Vagina (tissue), 2 donors: Measurements from ENCODE around the gene THBD. TPM values are rescaled to one million over a fixed set of nuclear protein-coding genes. Genes with fewer than 3 reads are reported as not detected.
A peak's percentile ranks its signal among the peaks of the same experiment; 100 is the strongest.

Experiments used
- DNase-seq, 2 donors: peaks; one replicate each; pipeline ENCODE4 v3.0.0-alpha.2; 2017; ENCODE audit errors: extremely low spot score in 2 of 2
- H3K27ac ChIP-seq: fragments of 200-600 bp; sonication (generic); one replicate; pipeline ENCODE4 v1.5.1; 2019
- H3K27me3 ChIP-seq: fragments of 200-600 bp; sonication (generic); one replicate; pipeline ENCODE4 v1.5.1; 2019
- H3K36me3 ChIP-seq, 2 donors: fragments of 200-600 bp; sonication (generic); one replicate each; pipeline ENCODE4 v1.5.1; 2017 to 2019
- H3K4me1 ChIP-seq: fragments of 200-600 bp; sonication (generic); one replicate; pipeline ENCODE4 v1.5.1; 2019
- H3K4me3 ChIP-seq, 2 donors: fragments of 200-600 bp; sonication (generic); 1 replicate in 1 of 2; 2 replicates in 1 of 2; pipeline ENCODE4 v1.5.1; 2016 to 2019
- H3K9me3 ChIP-seq: fragments of 200-600 bp; sonication (generic); one replicate; pipeline ENCODE4 v1.5.1; 2019
- POLR2A ChIP-seq, 2 donors: fragments of 450-650 bp; IDR thresholded peaks; one replicate each; pipeline ENCODE4 v1.6.1; 2017; ENCODE audit warnings: antibody characterized with exemption in 2 of 2, mild to moderate bottlenecking in 2 of 2, moderate library complexity in 2 of 2
- POLR2AphosphoS5 ChIP-seq, 2 donors: sonication (generic); formaldehyde crosslinking; IDR thresholded peaks; one replicate each; pipeline ENCODE4 v1.9.0; 2017; ENCODE audit warnings: antibody characterized with exemption in 2 of 2, mild to moderate bottlenecking in 2 of 2, low read depth in 1 of 2; ENCODE audit not compliant: insufficient read depth in 1 of 2
- intact Hi-C: fragments of 100-400 bp; cut with DNase I; formaldehyde crosslinking; loops from one replicate; pipeline ENCODE4 v1.15.1; 2023
- total RNA-seq: library from RNA; depleted of rRNA; stranded (reverse); fragments of >200 nt; gene quantifications from one replicate; pipeline ENCODE4 v1.2.3, GENCODE V29; 2016
- TF ChIP-seq, protein P1 (sequence below), 3 experiments: fragments of 450-650 bp in 2 of 3; fragments of 200-600 bp in 1 of 3; sonication (generic) in 1 of 3; IDR thresholded peaks; one replicate each; pipeline ENCODE4 v1.5.1; 2017 to 2019; ENCODE audit warnings: antibody characterized with exemption in 3 of 3, mild to moderate bottlenecking in 2 of 3, moderate library complexity in 2 of 3

The THBD gene
- total RNA-seq, 1 donor from 2014 or later, result 76.9 TPM

DNA sequence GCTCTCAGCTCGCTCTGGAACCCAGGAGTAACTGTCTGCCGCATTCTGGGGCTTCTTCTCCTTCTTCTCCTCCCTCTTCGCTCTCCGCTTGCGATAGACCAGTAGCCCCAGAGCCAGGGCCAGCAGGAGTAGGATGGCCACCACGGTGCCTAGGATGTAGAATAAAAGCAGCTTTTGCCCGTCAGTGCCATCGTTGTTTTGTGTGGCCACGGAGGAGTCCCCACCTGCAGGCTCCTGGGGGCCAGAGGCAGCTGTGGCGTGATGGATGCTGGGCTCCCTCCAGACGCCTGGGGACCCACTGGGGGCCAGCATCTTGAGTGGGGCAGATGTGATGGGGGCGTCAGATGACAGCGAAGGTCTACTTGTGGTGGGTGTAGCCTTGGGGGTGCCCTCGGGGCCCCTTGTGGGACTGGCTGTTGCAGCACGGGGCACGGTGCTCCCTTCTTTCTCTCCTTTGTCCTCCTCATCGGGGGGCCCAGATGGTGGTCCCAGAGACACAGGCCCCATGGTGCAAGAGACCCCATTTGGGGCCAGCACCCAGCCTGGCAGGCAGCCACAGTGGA is 34.9 kb upstream of the THBD start:
- Histone ChIP-seq H3K9me3 (no peaks in the 10 kb centered on the region), H3K36me3 (no peaks in the 10 kb centered on the region), H3K27me3 (no peaks in the 10 kb centered on the region), H3K4me3 (peak overlapping the region; percentile 22 to 38), H3K4me1 (peaks cover 12% of the 10 kb centered on the region), H3K27ac (peak overlapping the region; percentile 70)
- intact Hi-C loops, result loop anchor here (10.0 kb wide), 1 partner anchor 60 kb away; no protein-coding TSS in a partner anchor
- TF ChIP-seq POLR2A (IDR thresholded peaks at IDR 0.05), result no peak
- DNase-seq, result no peak

DNA sequence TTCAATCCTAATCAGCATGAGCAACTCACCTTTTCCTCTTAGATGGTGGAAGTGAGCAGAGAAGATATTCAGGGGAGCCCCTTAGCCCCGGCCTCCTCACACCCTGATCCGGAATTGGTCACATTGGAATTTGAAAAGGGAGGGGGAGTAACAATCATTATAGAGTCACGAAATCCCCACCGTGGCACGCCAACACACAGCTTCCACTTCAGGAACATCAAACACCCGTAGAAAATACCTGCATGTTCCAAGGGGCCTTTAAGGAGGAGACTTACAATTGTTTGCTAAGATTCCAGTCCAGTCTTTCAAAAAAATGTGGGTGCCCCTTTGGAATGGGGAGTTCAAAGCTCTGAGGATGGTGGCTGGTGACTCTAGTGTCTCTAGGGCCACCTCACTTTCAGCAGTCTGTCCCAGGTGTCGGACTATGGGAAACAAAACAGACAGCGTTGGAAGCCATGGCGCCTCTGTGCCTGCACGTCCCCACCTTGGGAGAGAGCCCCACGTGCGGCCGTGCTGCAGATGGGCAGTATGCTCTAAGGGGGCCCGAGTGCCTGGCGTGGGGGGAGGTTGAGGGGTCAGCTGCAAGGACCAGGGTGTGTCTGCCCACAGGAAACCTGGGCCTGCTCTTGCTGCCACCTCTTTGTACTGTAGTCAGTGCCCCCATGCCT is 34.2 kb upstream of the THBD start:
- Histone ChIP-seq H3K27ac (peak overlapping the region; percentile 70), H3K4me1 (peaks cover 12% of the 10 kb centered on the region), H3K4me3 (peak overlapping the region; percentile 22 to 38), H3K9me3 (no peaks in the 10 kb centered on the region), H3K27me3 (no peaks in the 10 kb centered on the region), H3K36me3 (no peaks in the 10 kb centered on the region)
- no peak for DNase-seq
- TF ChIP-seq POLR2A (IDR thresholded peaks at IDR 0.05), result no peak
- TF ChIP-seq, protein P1, sequence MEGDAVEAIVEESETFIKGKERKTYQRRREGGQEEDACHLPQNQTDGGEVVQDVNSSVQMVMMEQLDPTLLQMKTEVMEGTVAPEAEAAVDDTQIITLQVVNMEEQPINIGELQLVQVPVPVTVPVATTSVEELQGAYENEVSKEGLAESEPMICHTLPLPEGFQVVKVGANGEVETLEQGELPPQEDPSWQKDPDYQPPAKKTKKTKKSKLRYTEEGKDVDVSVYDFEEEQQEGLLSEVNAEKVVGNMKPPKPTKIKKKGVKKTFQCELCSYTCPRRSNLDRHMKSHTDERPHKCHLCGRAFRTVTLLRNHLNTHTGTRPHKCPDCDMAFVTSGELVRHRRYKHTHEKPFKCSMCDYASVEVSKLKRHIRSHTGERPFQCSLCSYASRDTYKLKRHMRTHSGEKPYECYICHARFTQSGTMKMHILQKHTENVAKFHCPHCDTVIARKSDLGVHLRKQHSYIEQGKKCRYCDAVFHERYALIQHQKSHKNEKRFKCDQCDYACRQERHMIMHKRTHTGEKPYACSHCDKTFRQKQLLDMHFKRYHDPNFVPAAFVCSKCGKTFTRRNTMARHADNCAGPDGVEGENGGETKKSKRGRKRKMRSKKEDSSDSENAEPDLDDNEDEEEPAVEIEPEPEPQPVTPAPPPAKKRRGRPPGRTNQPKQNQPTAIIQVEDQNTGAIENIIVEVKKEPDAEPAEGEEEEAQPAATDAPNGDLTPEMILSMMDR (IDR thresholded peaks at IDR 0.05), result no peak
- no peak for TF ChIP-seq POLR2AphosphoS5 (IDR thresholded peaks at IDR 0.05; ENCODE audit: insufficient read depth in 1 of 2, low read depth in 1 of 2)
- intact Hi-C loops, result loop anchor here (10.0 kb wide), 1 partner anchor 61 kb away; no protein-coding TSS in a partner anchor

DNA sequence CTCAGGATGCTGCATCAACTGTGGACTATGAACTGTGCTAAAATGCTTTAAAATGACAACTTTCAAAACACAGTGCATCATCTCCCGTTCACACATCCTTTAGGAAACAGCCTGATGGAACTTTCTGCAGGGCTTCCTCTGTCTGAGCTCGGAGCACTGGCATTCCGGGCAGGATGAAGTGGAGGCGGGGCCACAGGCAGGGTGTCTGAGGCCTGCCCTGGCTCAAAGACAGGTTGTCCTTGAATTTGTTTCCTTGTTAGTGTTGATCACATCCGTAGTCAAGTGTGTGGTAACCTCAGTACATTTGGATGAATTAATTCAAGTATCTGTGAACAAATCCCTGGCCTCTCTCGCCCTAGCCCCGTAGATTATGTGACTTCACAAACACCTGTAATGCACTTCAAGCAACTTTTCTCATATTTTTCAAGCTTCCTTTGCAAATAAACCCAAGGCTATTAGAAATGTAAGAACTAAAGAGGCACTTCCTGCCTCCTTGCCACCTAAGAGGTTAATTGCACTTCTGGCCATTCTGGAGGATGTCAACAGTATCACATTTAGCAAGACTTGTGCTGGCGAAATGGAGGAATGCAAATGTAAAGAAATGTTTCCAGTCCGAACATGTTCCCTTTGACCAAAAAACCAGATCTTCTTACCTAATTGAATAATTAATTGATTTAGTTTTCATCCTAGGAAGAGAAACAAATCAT is 33.5 kb upstream of the THBD start:
- Histone ChIP-seq H3K4me1 (peaks cover 12% of the 10 kb centered on the region), H3K27me3 (no peaks in the 10 kb centered on the region), H3K27ac (peak overlapping the region; percentile 70), H3K4me3 (peak overlapping the region in 1 of 2 donors; percentile 38), H3K9me3 (no peaks in the 10 kb centered on the region), H3K36me3 (no peaks in the 10 kb centered on the region)
- TF ChIP-seq POLR2A (IDR thresholded peaks at IDR 0.05) (no peak), POLR2AphosphoS5 (IDR thresholded peaks at IDR 0.05; ENCODE audit: insufficient read depth in 1 of 2, low read depth in 1 of 2) (peak; percentile 48 to 78)
- intact Hi-C loops, result loop anchor here (10.0 kb wide), 1 partner anchor 62 kb away; no protein-coding TSS in a partner anchor
- DNase-seq, result no peak

DNA sequence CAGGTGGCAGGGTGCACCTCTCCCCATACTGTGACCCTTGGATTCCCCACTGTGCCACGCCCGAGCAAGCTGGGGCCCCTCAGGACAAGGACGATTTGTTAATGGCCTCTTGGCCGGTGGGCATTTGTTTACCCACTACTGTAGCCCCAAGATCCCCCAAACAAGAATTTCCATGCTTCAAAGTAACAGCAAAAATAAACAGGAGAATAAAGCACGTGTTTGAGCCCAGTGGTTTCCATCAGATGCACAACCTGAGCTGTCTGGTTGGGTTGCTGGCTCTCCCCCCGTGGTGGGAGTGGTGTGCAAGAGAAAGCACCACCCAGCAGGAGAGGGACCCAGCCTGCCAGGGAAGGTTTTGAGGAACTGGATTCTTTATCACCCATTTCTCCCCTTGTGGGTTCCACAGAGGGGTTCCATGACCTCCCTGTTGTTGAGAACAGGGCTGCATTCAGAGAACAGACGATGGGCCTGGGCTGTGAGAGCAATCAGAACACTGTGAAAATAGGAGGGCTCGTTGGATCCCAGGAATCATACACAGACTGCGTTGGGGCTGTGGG is 31.9 kb upstream of the THBD start:
- no peaks in the 10 kb centered on the region for H3K4me1 ChIP-seq
- TF ChIP-seq POLR2AphosphoS5 (IDR thresholded peaks at IDR 0.05; ENCODE audit: insufficient read depth in 1 of 2, low read depth in 1 of 2) (no peak), POLR2A (IDR thresholded peaks at IDR 0.05) (no peak)
- TF ChIP-seq, protein P1 (IDR thresholded peaks at IDR 0.05), result no peak
- H3K9me3 ChIP-seq, result no peaks in the 10 kb centered on the region
- no peaks in the 10 kb centered on the region for H3K27me3 ChIP-seq
- intact Hi-C loops, result loop anchor here (10.0 kb wide), 1 partner anchor 63 kb away; no protein-coding TSS in a partner anchor
- no peak overlapping the region for H3K4me3 ChIP-seq
- DNase-seq, result no peak
- H3K27ac ChIP-seq, result no peak overlapping the region
- no peaks in the 10 kb centered on the region for H3K36me3 ChIP-seq

DNA sequence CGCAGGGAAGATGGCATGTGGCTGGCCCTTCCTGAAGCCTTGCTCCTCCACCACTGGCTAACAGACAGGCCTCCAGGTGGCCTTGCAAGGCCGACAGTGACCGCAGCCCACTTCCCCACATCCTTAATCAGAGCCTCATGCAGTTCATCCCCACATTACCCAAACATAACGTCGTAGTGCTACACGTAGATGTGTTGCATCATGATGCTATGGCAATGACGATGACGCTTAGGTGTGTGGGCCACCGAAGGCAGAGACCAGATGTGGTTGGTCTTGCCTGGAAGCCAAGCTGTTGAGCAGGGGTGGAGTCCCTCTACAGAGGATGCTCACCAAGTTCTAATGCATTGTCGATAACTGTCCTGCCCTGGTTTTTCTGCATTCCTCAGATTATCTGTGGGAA is 31.0 kb upstream of the THBD start:
- no peak for DNase-seq
- Histone ChIP-seq H3K9me3 (no peaks in the 10 kb centered on the region), H3K4me1 (no peaks in the 10 kb centered on the region), H3K27me3 (no peaks in the 10 kb centered on the region), H3K27ac (no peak overlapping the region), H3K4me3 (no peak overlapping the region), H3K36me3 (no peaks in the 10 kb centered on the region)
- TF ChIP-seq POLR2AphosphoS5 (IDR thresholded peaks at IDR 0.05; ENCODE audit: insufficient read depth in 1 of 2, low read depth in 1 of 2) (no peak), POLR2A (IDR thresholded peaks at IDR 0.05) (no peak)
- TF ChIP-seq, protein P1 (IDR thresholded peaks at IDR 0.05), result no peak
- intact Hi-C loops, result loop anchor here (10.0 kb wide), 1 partner anchor 64 kb away; no protein-coding TSS in a partner anchor
